ENCODE data around the gene PEX26.
"Not testable (repeated sequence)": the region's sequence is repeated elsewhere in the genome, so short reads cannot be mapped to it uniquely, and the experiment has no call there.

- not testable (repeated sequence) for TF ChIP-seq POLR2AphosphoS5 (IDR thresholded peaks at IDR 0.05); RAD21 (conservative IDR thresholded peaks at IDR 0.05); CTCF (IDR thresholded peaks at IDR 0.05; ENCODE audit: poor library complexity, severe bottlenecking); MXI1 (conservative IDR thresholded peaks at IDR 0.05; ENCODE audit: poor library complexity, severe bottlenecking)
Measured at GRCh38 chr22:18105981-18106380, 28.2 kb downstream of the PEX26 start.

Measured in neural cell (in vitro differentiated cells).